ENCODE measurements around the gene HIVEP3. TPM values are rescaled to one million over a fixed set of nuclear protein-coding genes. Genes with fewer than 3 reads are reported as not detected.
"Not testable (repeated sequence)": the region's sequence is repeated elsewhere in the genome, so short reads cannot be mapped to it uniquely, and the experiment has no call there.

HIVEP3 gene
- polyA plus RNA-seq, 3 donors = 1.3 to 18.5 (median 4.6) TPM

DNA sequence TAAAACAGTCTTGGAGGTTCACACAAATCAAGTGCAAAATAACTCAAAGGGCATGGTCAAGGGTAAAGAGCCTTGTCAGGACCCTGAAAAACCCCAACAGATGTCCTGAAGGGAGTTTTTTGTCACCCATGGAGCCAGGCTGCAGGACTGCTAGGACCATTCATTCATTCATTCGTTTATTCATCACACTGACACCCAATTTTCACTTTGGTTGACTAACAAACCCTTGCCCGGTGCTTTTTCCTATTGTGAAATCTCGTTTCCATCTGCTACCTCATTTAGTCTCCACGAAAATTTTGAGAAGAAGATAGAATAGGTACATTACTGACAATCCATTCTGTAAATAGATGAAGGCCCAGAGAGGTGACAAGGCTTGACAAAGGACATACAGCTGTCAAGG is 216.0 kb downstream of the HIVEP3 start:
- 61 to 79% (median 76%) methylated on average over 4 of the region's 4 CpGs for WGBS, 3 donors
- no peak overlapping the region for H3K27ac ChIP-seq (ENCODE audit: low read depth, low read length)

GRCh38 chr1:41700986-41701535 is 217.7 kb downstream of the HIVEP3 start:
- no peak overlapping the region for H3K27ac ChIP-seq (ENCODE audit: low read depth, low read length)
- WGBS, 3 donors = 84 to 94% (median 85%) methylated on average over 6 of the region's 6 CpGs

GRCh38 chr1:41700581-41700980 is 218.1 kb downstream of the HIVEP3 start:
- no peak overlapping the region for H3K27ac ChIP-seq (ENCODE audit: low read depth, low read length)
- 74 to 86% (median 82%) methylated on average over 5 of the region's 5 CpGs for WGBS, 3 donors

GRCh38 chr1:41699861-41700248 is 218.9 kb downstream of the HIVEP3 start:
- no peak overlapping the region for H3K27ac ChIP-seq (ENCODE audit: low read depth, low read length)
- WGBS, 3 donors = 95 to 99% (median 97%) methylated on average over 6 of the region's 6 CpGs

GRCh38 chr1:41698916-41699860 is 219.5 kb downstream of the HIVEP3 start:
- WGBS, 3 donors = 89 to 91% (median 90%) methylated on average over 19 of the region's 19 CpGs
- H3K27ac ChIP-seq (ENCODE audit: low read depth, low read length) = no peak overlapping the region

- no peak overlapping the region for H3K27ac ChIP-seq (ENCODE audit: low read depth, low read length)
- 90 to 93% (median 91%) methylated on average over 9 of the region's 9 CpGs for WGBS, 3 donors
Measured at GRCh38 chr1:41696381-41696780, 222.3 kb downstream of the HIVEP3 start.

DNA sequence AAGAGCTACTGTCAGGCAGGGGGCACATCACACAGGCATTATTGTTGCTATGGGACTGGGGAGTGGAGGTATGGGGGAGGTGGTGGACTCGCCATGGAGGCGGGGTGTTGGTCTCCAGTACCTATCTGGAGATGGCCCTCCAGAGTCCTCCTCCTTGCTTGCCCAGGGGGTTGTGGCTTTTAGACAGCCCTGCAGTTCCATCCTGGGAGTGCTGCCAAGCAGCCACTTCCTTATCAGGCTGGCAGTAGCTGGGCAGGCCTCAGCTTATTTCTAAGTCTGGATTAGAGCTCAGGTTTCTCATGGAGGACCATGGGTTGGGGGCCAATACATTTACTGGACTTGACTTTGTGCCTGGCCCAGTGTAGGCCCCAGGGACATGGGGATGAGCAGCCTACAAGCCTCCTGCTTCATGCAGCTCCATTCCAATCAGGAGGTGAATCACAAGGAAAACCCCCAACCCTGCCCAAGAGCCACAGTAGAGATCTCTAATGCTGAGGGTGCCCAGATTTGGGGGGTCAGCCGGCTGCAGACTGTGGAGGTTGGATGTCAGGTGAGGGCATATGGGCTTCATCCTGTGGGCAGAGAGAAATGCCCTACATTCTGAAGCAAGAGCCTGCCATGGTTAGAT is 223.5 kb downstream of the HIVEP3 start:
- 74 to 87% (median 77%) methylated on average over 3 of the region's 3 CpGs for WGBS, 3 donors
- no peak overlapping the region for H3K27ac ChIP-seq (ENCODE audit: low read depth, low read length)

GRCh38 chr1:41691966-41692365 is 226.8 kb downstream of the HIVEP3 start:
- WGBS, 3 donors = 88 to 92% (median 89%) methylated on average over 10 of the region's 10 CpGs
- H3K27ac ChIP-seq (ENCODE audit: low read depth, low read length) = not testable (repeated sequence)

DNA sequence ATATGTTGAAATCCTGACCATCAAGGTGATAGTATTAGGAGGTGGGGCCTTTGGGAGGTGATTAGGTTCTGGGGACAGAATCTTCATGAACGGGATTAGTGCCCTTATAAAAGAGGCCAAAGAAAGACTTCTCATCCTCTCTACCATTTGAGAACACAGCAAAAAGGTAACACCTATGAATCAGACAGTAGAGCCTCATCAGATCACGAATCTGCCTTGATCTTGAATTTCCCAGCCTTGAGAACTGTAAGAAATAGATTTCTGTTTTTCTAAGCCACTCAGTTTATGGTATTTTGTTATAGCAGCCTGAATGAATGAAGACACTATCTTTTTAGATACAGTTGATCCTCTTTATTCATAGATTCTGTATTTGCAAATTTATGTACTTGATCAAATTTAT is 227.3 kb downstream of the HIVEP3 start:
- 88 to 91% (median 90%) methylated on average over 2 of the region's 2 CpGs for WGBS, 3 donors
- H3K27ac ChIP-seq (ENCODE audit: low read depth, low read length) = no peak overlapping the region

GRCh38 chr1:41690331-41690730 is 228.4 kb downstream of the HIVEP3 start:
- no peak overlapping the region for H3K27ac ChIP-seq (ENCODE audit: low read depth, low read length)
- WGBS, 3 donors = 93 to 94% (median 94%) methylated on average over 8 of the region's 8 CpGs

DNA sequence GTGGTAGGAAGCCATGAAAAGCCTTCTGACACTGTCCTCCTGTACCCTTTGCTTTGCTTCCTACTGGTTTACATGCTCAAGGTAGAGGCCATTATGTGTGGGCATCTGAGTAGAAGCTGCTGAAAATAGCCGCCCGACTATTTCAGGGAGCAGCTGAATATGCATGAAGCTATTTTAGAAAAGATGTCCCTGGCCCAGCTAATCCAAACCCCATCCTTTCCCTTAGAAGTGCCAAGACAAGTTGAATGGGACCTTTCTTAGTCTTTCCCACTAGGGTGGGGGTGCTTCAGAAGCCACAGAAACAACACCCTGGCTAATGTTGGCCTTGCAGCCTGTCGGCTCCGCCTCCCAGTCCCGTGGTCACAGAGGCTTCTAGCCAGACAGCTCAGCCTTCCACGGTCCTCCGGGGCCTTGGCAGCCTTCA is 229.2 kb downstream of the HIVEP3 start:
- 56 to 72% (median 71%) methylated on average over 7 of the region's 7 CpGs for WGBS, 3 donors
- H3K27ac ChIP-seq (ENCODE audit: low read depth, low read length) = no peak overlapping the region

DNA sequence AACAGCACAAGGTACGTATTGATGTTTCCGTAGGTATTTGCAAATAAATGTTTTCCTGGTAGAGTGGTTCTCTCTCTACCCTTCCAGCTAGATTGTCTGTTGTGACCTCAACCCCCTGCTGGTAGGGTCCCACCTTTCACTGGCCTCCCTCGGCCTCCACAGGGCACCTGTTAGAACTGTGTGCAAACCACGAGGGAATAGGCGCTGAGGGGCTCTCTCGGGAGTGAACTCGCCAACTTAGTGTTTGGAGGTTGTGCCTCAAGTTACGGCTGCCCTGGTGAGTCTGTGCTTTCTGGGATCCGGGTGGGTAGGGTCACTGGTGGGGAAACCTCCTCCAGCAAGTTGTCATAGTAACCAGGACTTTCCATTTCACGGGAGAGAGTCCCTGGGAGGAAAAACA is 229.6 kb downstream of the HIVEP3 start:
- no peak overlapping the region for H3K27ac ChIP-seq (ENCODE audit: low read depth, low read length)
- 88 to 92% (median 91%) methylated on average over 10 of the region's 10 CpGs for WGBS, 3 donors

DNA sequence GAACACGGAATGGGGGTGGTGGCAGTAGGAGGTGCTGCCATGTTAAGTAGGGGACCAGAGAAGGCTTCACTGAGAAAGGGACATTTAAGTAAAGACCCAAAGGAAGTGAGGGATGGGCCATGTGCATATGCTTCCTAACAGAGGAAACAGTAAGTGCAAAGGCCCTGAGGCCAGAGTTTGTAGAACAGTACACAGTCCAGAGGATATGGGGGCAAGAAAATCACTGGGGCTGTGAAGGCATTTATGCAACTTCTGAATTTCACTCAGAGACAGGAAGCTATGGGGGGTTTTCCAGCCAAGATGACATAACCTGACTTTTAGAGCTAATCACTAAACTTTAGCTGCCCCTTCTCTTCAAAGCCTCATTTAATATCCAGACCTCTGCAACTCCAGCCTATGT is 231.7 kb downstream of the HIVEP3 start:
- H3K27ac ChIP-seq (ENCODE audit: low read depth, low read length) = no peak overlapping the region
- 100% methylated on average over 1 of the region's 1 CpG for WGBS, 3 donors

GRCh38 chr1:41683681-41684500 is 234.8 kb downstream of the HIVEP3 start:
- WGBS, 3 donors = 32 to 86% (median 42%) methylated on average over 4 of the region's 4 CpGs
- no peak overlapping the region for H3K27ac ChIP-seq (ENCODE audit: low read depth, low read length)

- H3K27ac ChIP-seq (ENCODE audit: low read depth, low read length) = no peak overlapping the region
- 88 to 93% (median 90%) methylated on average over 6 of the region's 6 CpGs for WGBS, 3 donors
Measured at GRCh38 chr1:41682845-41683625, 235.7 kb downstream of the HIVEP3 start.

- H3K27ac ChIP-seq (ENCODE audit: low read depth, low read length) = no peak overlapping the region
- WGBS, 3 donors = 86 to 93% (median 90%) methylated on average over 5 of the region's 5 CpGs
Measured at GRCh38 chr1:41682149-41682548, 236.6 kb downstream of the HIVEP3 start.

DNA sequence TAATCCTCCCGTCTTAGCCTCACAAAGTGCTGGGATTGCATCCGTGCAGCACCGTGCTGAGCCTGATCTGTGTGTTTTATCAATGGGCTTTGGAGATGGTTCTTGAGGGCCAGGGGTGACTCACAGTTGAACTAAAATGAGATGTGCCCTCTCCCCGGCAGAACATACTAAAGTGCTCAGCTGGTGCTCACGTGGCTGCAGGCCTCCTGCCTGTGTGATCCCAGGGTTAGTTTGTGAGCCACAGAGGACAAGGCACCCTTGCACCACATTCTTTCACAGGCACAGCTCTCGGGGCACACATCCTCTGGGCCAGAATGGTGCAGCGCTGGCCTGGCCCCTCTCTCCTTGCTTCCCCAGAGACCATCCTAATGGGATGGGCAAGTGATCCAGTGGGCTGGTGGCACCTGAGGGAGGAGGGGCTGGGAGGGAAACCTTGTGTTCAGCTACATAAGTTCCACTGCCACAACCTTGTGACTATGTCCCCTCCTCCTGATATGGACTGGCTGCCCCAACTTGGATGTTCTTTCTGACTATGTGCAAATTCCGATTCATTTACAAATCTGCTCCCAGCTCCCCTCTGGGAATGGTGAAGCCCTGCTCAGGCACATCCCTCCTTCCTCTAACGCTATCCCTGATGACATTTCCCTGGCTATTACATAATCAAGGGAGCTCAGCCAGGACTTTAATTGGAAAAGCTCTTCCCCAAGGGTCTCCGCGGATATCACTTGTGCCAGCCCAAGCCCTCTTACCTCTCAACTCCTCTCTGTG is 237.2 kb downstream of the HIVEP3 start:
- no peak overlapping the region for H3K27ac ChIP-seq (ENCODE audit: low read depth, low read length)
- 52 to 79% (median 69%) methylated on average over 11 of the region's 11 CpGs for WGBS, 3 donors

Data from adipose tissue (tissue), 3 donors.